Kidney (tissue), 14 donors: ENCODE results near the gene MFSD6L. TPM values are rescaled to one million over a fixed set of nuclear protein-coding genes. Genes with fewer than 3 reads are reported as not detected.

ENCODE experiments used
- DNase-seq, 5 donors: peaks; one replicate each; pipeline ENCODE4 v3.0.0-alpha.2; 2013 to 2020
- FAIRE-seq: peaks from 2 replicates; lab custom pipeline; 2012; peaks lifted over from hg19 to GRCh38; lab: Jason Lieb, UNC
- H3K27ac ChIP-seq, 2 donors: one replicate each; pipeline ENCODE4 v1.7.0; 2013; ENCODE audit warnings: low read depth in 2 of 2, low read length in 2 of 2, inconsistent platforms in 1 of 2
- H3K27me3 ChIP-seq: one replicate; pipeline ENCODE4 v1.7.1; 2013; ENCODE audit warnings: low read length, inconsistent platforms; ENCODE audit not compliant: control insufficient read depth, insufficient read depth
- H3K36me3 ChIP-seq, 3 donors: one replicate each; pipeline versions ENCODE4 v1.7.0 to v1.7.1; 2013; ENCODE audit warnings: low read length in 3 of 3, control low read depth in 1 of 3, inconsistent platforms in 1 of 3; ENCODE audit not compliant: insufficient read depth in 3 of 3, control insufficient read depth in 2 of 3
- H3K4me1 ChIP-seq, 3 donors: one replicate each; pipeline versions ENCODE4 v1.7.0 to v1.7.1; 2013; ENCODE audit warnings: low read length in 3 of 3, inconsistent platforms in 1 of 3, low read depth in 1 of 3; ENCODE audit not compliant: control insufficient read depth in 2 of 3, insufficient read depth in 2 of 3
- H3K4me3 ChIP-seq, 3 donors: one replicate each; pipeline versions ENCODE4 v1.7.0 to v1.8.1; 2013; ENCODE audit warnings: low read length in 3 of 3, control low read depth in 1 of 3, inconsistent platforms in 1 of 3
- H3K9ac ChIP-seq, 3 donors: one replicate each; pipeline versions ENCODE4 v1.7.0 to v1.7.1; 2013; ENCODE audit warnings: low read length in 3 of 3, control low read depth in 1 of 3, inconsistent platforms in 1 of 3
- H3K9me3 ChIP-seq, 3 donors: one replicate each; pipeline versions ENCODE4 v1.7.0 to v1.7.1; 2013; ENCODE audit warnings: low read length in 3 of 3, control low read depth in 1 of 3, inconsistent platforms in 1 of 3; ENCODE audit not compliant: control insufficient read depth in 2 of 3, insufficient read depth in 1 of 3
- CTCF ChIP-seq: IDR thresholded peaks from 3 replicates; pipeline ENCODE4 v1.5.1; 2012; ENCODE audit warnings: mild to moderate bottlenecking, moderate library complexity, borderline replicate concordance; ENCODE audit not compliant: insufficient read depth; ENCODE audit errors: extremely low read depth
- intact Hi-C: fragments of 100-400 bp; cut with DNase I; formaldehyde crosslinking; loops from one replicate; pipeline ENCODE4 v1.11.1; 2022
- polyA plus RNA-seq: library from polyadenylated mRNA; stranded (reverse); fragments of 350-450 nt; fragmentation: Illumina TruSeq; extraction: RNeasy Lipid Tissue Mini Kit (QIAGEN cat#74804); gene quantifications from one replicate; pipeline ENCODE4 v1.2.3, GENCODE V29; 2014; ENCODE audit warnings: low read depth, low replicate concordance; ENCODE audit not compliant: insufficient read depth
- total RNA-seq: library from RNA; stranded (reverse); fragmentation: NEBNext Ultra II Directional; extraction: Animal tissue kit (Norgen Biotek cat#: 25700); gene quantifications from one replicate; pipeline ENCODE4 v1.2.1, GENCODE V29; 2021
- donor health status: control.
- donor health status: control.
- donor health status: control.
- donor health status: control.
- donor health status: control.
- donor health status: DM: yes; HTN: yes; CAD: no.
- donor health status: Normal renal cell carcinoma (clear cell type).

MFSD6L gene
- total and polyA plus RNA-seq, 2 donors from 2014 or later, result 3.1 to 3.8 TPM

- DNase-seq (no peak), FAIRE-seq (no peak)
- Histone ChIP-seq H3K4me1 (no peaks in the 10 kb centered on the region), H3K36me3 (no peaks in the 10 kb centered on the region), H3K27ac (no peak overlapping the region), H3K27me3 (no peaks in the 10 kb centered on the region), H3K4me3 (no peak overlapping the region), H3K9ac (no peak overlapping the region), H3K9me3 (no peaks in the 10 kb centered on the region)
- TF ChIP-seq CTCF, result no peak
- intact Hi-C loops, result no loop called here
Observed at GRCh38 chr17:8844229-8845218, 45.4 kb upstream of the MFSD6L start.

- no peak for TF ChIP-seq CTCF
- H3K4me1 ChIP-seq, result no peaks in the 10 kb centered on the region
- no peak overlapping the region for H3K9ac ChIP-seq
- no peaks in the 10 kb centered on the region for H3K27me3 ChIP-seq
- H3K4me3 ChIP-seq, result no peak overlapping the region
- H3K27ac ChIP-seq, result no peak overlapping the region
- DNase-seq (peak in 1 of 5 donors; percentile 22), FAIRE-seq (no peak)
- no peaks in the 10 kb centered on the region for H3K9me3 ChIP-seq
- H3K36me3 ChIP-seq, result no peaks in the 10 kb centered on the region
- intact Hi-C loops, result no loop called here
Observed at GRCh38 chr17:8843344-8843743, 44.2 kb upstream of the MFSD6L start.

GRCh38 chr17:8841844-8842243 is 42.7 kb upstream of the MFSD6L start:
- FAIRE-seq (no peak), DNase-seq (no peak)
- Histone ChIP-seq H3K27ac (no peak overlapping the region), H3K36me3 (no peaks in the 10 kb centered on the region), H3K4me3 (no peak overlapping the region), H3K9ac (no peak overlapping the region), H3K9me3 (no peaks in the 10 kb centered on the region), H3K27me3 (no peaks in the 10 kb centered on the region), H3K4me1 (no peaks in the 10 kb centered on the region)
- intact Hi-C loops, result no loop called here
- no peak for TF ChIP-seq CTCF
